ENCODE measurements around the gene MAP4. TPM values are rescaled to one million over a fixed set of nuclear protein-coding genes. Genes with fewer than 3 reads are reported as not detected.

Gene MAP4
- total and polyA plus RNA-seq, 10 donors = 22.3 to 163 (median 100) TPM

GRCh38 chr3:47912006-47912504 is 104.2 kb downstream of the MAP4 start:
- TF ChIP-seq POLR2AphosphoS5 (IDR thresholded peaks at IDR 0.05) (no peak), POLR2A (IDR thresholded peaks at IDR 0.05) (no peak)
- TF ChIP-seq, protein P1, sequence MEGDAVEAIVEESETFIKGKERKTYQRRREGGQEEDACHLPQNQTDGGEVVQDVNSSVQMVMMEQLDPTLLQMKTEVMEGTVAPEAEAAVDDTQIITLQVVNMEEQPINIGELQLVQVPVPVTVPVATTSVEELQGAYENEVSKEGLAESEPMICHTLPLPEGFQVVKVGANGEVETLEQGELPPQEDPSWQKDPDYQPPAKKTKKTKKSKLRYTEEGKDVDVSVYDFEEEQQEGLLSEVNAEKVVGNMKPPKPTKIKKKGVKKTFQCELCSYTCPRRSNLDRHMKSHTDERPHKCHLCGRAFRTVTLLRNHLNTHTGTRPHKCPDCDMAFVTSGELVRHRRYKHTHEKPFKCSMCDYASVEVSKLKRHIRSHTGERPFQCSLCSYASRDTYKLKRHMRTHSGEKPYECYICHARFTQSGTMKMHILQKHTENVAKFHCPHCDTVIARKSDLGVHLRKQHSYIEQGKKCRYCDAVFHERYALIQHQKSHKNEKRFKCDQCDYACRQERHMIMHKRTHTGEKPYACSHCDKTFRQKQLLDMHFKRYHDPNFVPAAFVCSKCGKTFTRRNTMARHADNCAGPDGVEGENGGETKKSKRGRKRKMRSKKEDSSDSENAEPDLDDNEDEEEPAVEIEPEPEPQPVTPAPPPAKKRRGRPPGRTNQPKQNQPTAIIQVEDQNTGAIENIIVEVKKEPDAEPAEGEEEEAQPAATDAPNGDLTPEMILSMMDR (IDR thresholded peaks at IDR 0.05 in 8 of 11, conservative IDR thresholded peaks at IDR 0.05 in 3 of 11) = no peak
- Histone ChIP-seq H3K9me3 (no peaks in the 10 kb centered on the region), H3K27ac (no peak overlapping the region), H3K36me3 (peaks cover 0 to 97% (median 59%) of the 10 kb centered on the region in 6 donors), H3K4me1 (no peaks in the 10 kb centered on the region), H3K4me3 (no peak overlapping the region), H3K27me3 (replicated peaks in 1 of 7) (no peaks in the 10 kb centered on the region)
- DNase-seq = no peak
- intact Hi-C loops (cut with DNase I; ENCODE audit: low total_unique reads) = no loop called here
- WGBS, 5 donors = 83 to 96% (median 93%) methylated on average over 6 of the region's 6 CpGs

- H3K4me3 ChIP-seq = no peak overlapping the region
- no peak for DNase-seq
- H3K36me3 ChIP-seq = peaks cover 0 to 97% (median 50%) of the 10 kb centered on the region in 6 donors
- H3K4me1 ChIP-seq = no peaks in the 10 kb centered on the region
- 82 to 97% (median 88%) methylated on average over 4 of the region's 4 CpGs for WGBS, 5 donors
- no peaks in the 10 kb centered on the region for H3K27me3 ChIP-seq (replicated peaks in 1 of 7)
- TF ChIP-seq, protein P1 (IDR thresholded peaks at IDR 0.05 in 8 of 11, conservative IDR thresholded peaks at IDR 0.05 in 3 of 11) = no peak
- TF ChIP-seq POLR2AphosphoS5 (IDR thresholded peaks at IDR 0.05) (no peak), POLR2A (IDR thresholded peaks at IDR 0.05) (no peak)
- no peak overlapping the region for H3K27ac ChIP-seq
- intact Hi-C loops (cut with DNase I; ENCODE audit: low total_unique reads) = no loop called here
- no peaks in the 10 kb centered on the region for H3K9me3 ChIP-seq
Measured at GRCh38 chr3:47910777-47911440, 105.3 kb downstream of the MAP4 start.

DNA sequence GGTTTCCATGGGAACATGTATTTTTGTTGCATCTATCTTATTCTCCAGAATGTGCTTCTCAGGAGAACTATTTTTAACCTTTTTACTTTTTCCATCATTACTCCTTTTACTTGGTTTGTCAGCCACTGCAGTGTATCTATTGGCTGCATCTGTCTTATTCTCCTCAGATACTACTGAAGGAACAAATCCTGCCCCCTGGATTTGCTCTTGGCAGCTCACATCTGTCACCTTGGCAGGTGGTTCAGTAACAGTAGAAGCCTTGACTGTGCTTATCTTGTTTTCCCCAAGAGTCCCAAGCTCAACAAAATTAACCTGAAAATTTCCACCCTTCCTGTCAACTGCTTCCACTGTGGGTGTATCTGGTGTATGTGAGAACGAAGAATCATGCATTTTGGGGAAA is 106.0 kb downstream of the MAP4 start:
- H3K9me3 ChIP-seq = no peaks in the 10 kb centered on the region
- H3K36me3 ChIP-seq = peaks cover 0 to 93% (median 43%) of the 10 kb centered on the region in 6 donors
- WGBS, 5 donors = 82 to 100% (median 94%) methylated on average over 1 of the region's 1 CpG
- H3K4me1 ChIP-seq = no peaks in the 10 kb centered on the region
- intact Hi-C loops (cut with DNase I; ENCODE audit: low total_unique reads) = no loop called here
- no peaks in the 10 kb centered on the region for H3K27me3 ChIP-seq (replicated peaks in 1 of 7)
- TF ChIP-seq POLR2A (IDR thresholded peaks at IDR 0.05) = no peak
- TF ChIP-seq POLR2AphosphoS5 (IDR thresholded peaks at IDR 0.05) = no peak
- TF ChIP-seq, protein P1 (IDR thresholded peaks at IDR 0.05 in 8 of 11, conservative IDR thresholded peaks at IDR 0.05 in 3 of 11) = no peak
- no peak for DNase-seq
- H3K4me3 ChIP-seq = no peak overlapping the region
- no peak overlapping the region for H3K27ac ChIP-seq

DNA sequence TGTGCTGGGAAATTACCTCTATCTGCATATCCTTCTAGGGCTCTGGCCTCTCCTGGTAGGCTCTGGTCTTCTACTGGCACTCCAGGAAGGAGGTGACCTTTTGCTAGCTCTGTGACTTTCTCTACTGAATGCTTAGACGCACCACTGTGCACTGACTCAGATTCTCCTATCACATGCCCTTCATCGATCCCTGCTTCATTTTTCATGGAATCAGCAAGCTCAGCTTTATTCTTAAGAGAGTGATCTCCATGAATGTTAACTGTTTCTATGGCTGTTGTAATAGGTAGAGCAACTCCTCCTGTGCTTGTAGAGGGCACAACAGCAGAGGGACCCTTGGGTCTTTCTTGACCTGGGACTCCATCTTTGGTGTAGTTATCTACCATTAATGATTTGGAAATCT is 106.6 kb downstream of the MAP4 start:
- WGBS, 5 donors = 84 to 95% (median 94%) methylated on average over 2 of the region's 2 CpGs

More for the DNA sequence above, 106.6 kb downstream of the MAP4 start:
- no peak overlapping the region for H3K4me3 ChIP-seq
- H3K27me3 ChIP-seq (replicated peaks in 1 of 7) = no peaks in the 10 kb centered on the region
- no peak for DNase-seq
- no peaks in the 10 kb centered on the region for H3K9me3 ChIP-seq
- H3K36me3 ChIP-seq = peaks cover 0 to 87% (median 39%) of the 10 kb centered on the region in 6 donors
- intact Hi-C loops (cut with DNase I; ENCODE audit: low total_unique reads) = no loop called here
- no peak for TF ChIP-seq POLR2AphosphoS5 (IDR thresholded peaks at IDR 0.05)
- no peak overlapping the region for H3K27ac ChIP-seq
- H3K4me1 ChIP-seq = no peaks in the 10 kb centered on the region
